GM19395 (cell line): ENCODE data around the gene ARPC5.
"Not testable (repeated sequence)": the region's sequence is repeated elsewhere in the genome, so short reads cannot be mapped to it uniquely, and the experiment has no call there.

Experiments
- ATAC-seq: cut with Tn5 transposase; IDR thresholded peaks from one replicate; pipeline ENCODE4 v1.9.1; 2021; ENCODE audit warnings: mild to moderate bottlenecking, moderate library complexity; ENCODE audit not compliant: unreplicated experiment

Gene ARPC5

GRCh38 chr1:183648042-183648441 is 12.5 kb upstream of the ARPC5 start:
- no peak for ATAC-seq

- no peak for ATAC-seq
Observed at GRCh38 chr1:183646776-183647175, 11.2 kb upstream of the ARPC5 start.

GRCh38 chr1:183645531-183645930 is 9.9 kb upstream of the ARPC5 start:
- no peak for ATAC-seq

GRCh38 chr1:183642166-183642565 is 6.6 kb upstream of the ARPC5 start:
- no peak for ATAC-seq

- ATAC-seq = no peak
Observed at GRCh38 chr1:183640193-183640592, 4.6 kb upstream of the ARPC5 start.

- no peak for ATAC-seq
Observed at GRCh38 chr1:183638649-183639387, 3.2 kb upstream of the ARPC5 start.

GRCh38 chr1:183636783-183637182 is 1.2 kb upstream of the ARPC5 start:
- no peak for ATAC-seq

GRCh38 chr1:183636334-183636682 is 725 bp upstream of the ARPC5 start:
- ATAC-seq = no peak

- peak; percentile 2 for ATAC-seq
Observed at GRCh38 chr1:183635099-183635605, 431 bp downstream of the ARPC5 start.

- ATAC-seq = no peak
Observed at GRCh38 chr1:183634429-183635065, 1.0 kb downstream of the ARPC5 start.

- ATAC-seq = peak; percentile 52
Observed at GRCh38 chr1:183633676-183634343, 1.8 kb downstream of the ARPC5 start.

GRCh38 chr1:183632964-183633363 is 2.6 kb downstream of the ARPC5 start:
- no peak for ATAC-seq

GRCh38 chr1:183632114-183632513 is 3.5 kb downstream of the ARPC5 start:
- ATAC-seq = no peak

GRCh38 chr1:183630748-183631147 is 4.8 kb downstream of the ARPC5 start:
- no peak for ATAC-seq

- ATAC-seq = no peak
Observed at GRCh38 chr1:183628537-183628936, 7.0 kb downstream of the ARPC5 start.

GRCh38 chr1:183626236-183626635 is 9.3 kb downstream of the ARPC5 start:
- ATAC-seq = not testable (repeated sequence)

- ATAC-seq = no peak
Observed at GRCh38 chr1:183622884-183623785, 12.4 kb downstream of the ARPC5 start.

- ATAC-seq = no peak
Observed at GRCh38 chr1:183622013-183622412, 13.6 kb downstream of the ARPC5 start.

GRCh38 chr1:183620311-183620710 is 15.3 kb downstream of the ARPC5 start:
- no peak for ATAC-seq

- ATAC-seq = no peak
Observed at GRCh38 chr1:183619781-183620180, 15.8 kb downstream of the ARPC5 start.

- not testable (repeated sequence) for ATAC-seq
Observed at GRCh38 chr1:183618202-183618601, 17.4 kb downstream of the ARPC5 start.
